ENCODE results near the gene NSFL1C.

DNA sequence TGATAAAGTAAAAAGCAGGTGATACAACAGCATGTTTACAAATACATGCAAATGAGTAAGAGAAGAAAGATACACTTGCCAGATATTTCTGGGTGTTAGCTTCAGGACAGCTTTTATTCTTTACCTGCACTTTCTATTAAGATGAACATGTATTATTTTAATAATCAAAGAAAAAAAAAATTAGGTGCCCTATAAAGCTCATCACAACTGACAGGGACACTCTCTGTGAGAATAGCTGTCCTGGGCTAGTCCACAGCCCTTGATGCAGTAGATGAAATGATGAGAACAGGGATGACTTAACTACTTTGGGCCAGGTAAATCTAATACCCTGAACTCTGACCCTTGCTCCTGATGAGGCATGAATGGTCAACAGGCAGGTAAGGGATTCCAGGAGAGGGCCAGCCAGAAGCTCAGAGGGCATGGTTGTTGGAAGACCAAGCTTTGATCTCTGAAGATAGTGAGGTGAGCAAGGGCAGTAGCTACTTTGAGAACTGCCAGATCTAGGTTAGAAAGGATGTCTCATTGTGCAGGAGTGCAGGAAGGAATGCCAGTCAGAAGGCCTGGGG, 15.6 kb downstream of the NSFL1C start:
- TF ChIP-seq POLR2A (IDR thresholded peaks at IDR 0.05; ENCODE audit: low read length) (no peak), KDM5A (IDR thresholded peaks at IDR 0.05) (no peak), CBX8 (IDR thresholded peaks at IDR 0.05) (no peak), EP300 (IDR thresholded peaks at IDR 0.05) (no peak)

All from A549 (cell line).